Spleen (tissue), 7 donors: ENCODE data around the gene ZNF264.

Experiments
- CTCF ChIP-seq, 11 experiments: fragments of 200-600 bp in 7 of 11; fragments of 450-650 bp in 4 of 11; sonication (generic) in 4 of 11; IDR thresholded peaks in 8 of 11; conservative IDR thresholded peaks in 3 of 11; 1 replicate in 7 of 11; 2 replicates in 4 of 11; pipeline versions ENCODE4 v1.4.0 to v1.8.0; 2016 to 2021; ENCODE audit warnings: antibody characterized with exemption in 11 of 11, inconsistent platforms in 4 of 11, mild to moderate bottlenecking in 1 of 11
- POLR2A ChIP-seq, 3 donors: fragments of 450-650 bp; IDR thresholded peaks; one replicate each; pipeline ENCODE4 v1.5.1; 2017; ENCODE audit warnings: antibody characterized with exemption in 3 of 3, mild to moderate bottlenecking in 1 of 3
- POLR2AphosphoS5 ChIP-seq, 3 donors: sonication (generic); formaldehyde crosslinking; IDR thresholded peaks; one replicate each; pipeline ENCODE4 v1.5.1; 2017; ENCODE audit warnings: antibody characterized with exemption in 3 of 3
- donor health status: DM: no; HTN: no; CAD: no; lungs with moderate emphysema.
- donor health status: DM: no; HTN: no; CAD: no.
- donor health status: DM: no; HTN: no; CAD: no.

GRCh38 chr19:57248646-57249045, 57.3 kb downstream of the ZNF264 start:
- TF ChIP-seq CTCF (IDR thresholded peaks at IDR 0.05 in 8 of 11, conservative IDR thresholded peaks at IDR 0.05 in 3 of 11) (no peak), POLR2A (IDR thresholded peaks at IDR 0.05) (no peak), POLR2AphosphoS5 (IDR thresholded peaks at IDR 0.05) (no peak)
